Muscle of leg (tissue), 11 donors: ENCODE results near the gene NMNAT1. TPM values are rescaled to one million over a fixed set of nuclear protein-coding genes. Genes with fewer than 3 reads are reported as not detected.
A peak's percentile ranks its signal among the peaks of the same experiment; 100 is the strongest.

Experiments used
- DNase-seq: peaks from one replicate; pipeline ENCODE4 v3.0.0; 2013
- H3K27ac ChIP-seq: one replicate; pipeline ENCODE4 v1.5.1; 2013; ENCODE audit warnings: mild to moderate bottlenecking, low read length, control low read depth
- H3K27me3 ChIP-seq: one replicate; pipeline ENCODE4 v1.6.1; 2013; ENCODE audit warnings: low read length; ENCODE audit not compliant: control insufficient read depth, insufficient read depth
- H3K36me3 ChIP-seq: one replicate; pipeline ENCODE4 v1.6.1; 2013; ENCODE audit warnings: low read length; ENCODE audit not compliant: control insufficient read depth, insufficient read depth
- H3K4me1 ChIP-seq: one replicate; pipeline ENCODE4 v1.6.1; 2013; ENCODE audit warnings: low read length; ENCODE audit not compliant: control insufficient read depth, insufficient read depth
- H3K4me3 ChIP-seq: one replicate; pipeline ENCODE4 v1.5.1; 2013; ENCODE audit warnings: low read length, control low read depth
- H3K9me3 ChIP-seq: replicated peaks from 2 replicates; pipeline ENCODE4 v1.6.1; 2013; ENCODE audit warnings: low read depth, low read length; ENCODE audit not compliant: control insufficient read depth
- WGBS: methylation state at CpG from one replicate; pipeline ENCODE4 v1.1.5; 2013; ENCODE audit warnings: missing lambda C conversion rate; ENCODE audit not compliant: insufficient coverage; 5-methylcytosine and 5-hydroxymethylcytosine counted together
- polyA plus RNA-seq, 8 donors: library from polyadenylated mRNA; unstranded; fragments of 120-200 nt; gene quantifications; one replicate each; pipeline versions ENCODE4 v1.2.1 to v1.2.3, GENCODE V29; 2013; ENCODE audit warnings: inconsistent platforms in 1 of 8, low replicate concordance in 1 of 8; ENCODE audit not compliant: insufficient read length in 8 of 8, insufficient read depth in 1 of 8
- total RNA-seq: library from RNA; stranded (reverse); fragments of 120-200 nt; gene quantifications from one replicate; pipeline ENCODE4 v1.2.4, GENCODE V29; 2013

Gene NMNAT1
- total and polyA plus RNA-seq, 9 donors = 10.8 to 13.2 (median 12.4) TPM

- H3K36me3 ChIP-seq = peaks cover 2% of the 10 kb centered on the region
- peak within 1 kb of the TSS; percentile 92 for H3K4me3 ChIP-seq
- H3K9me3 ChIP-seq = no peaks in the 10 kb centered on the region
- peak within 1 kb of the TSS; percentile 96 for H3K27ac ChIP-seq
- peak; percentile 99 for DNase-seq
- peaks cover 5% of the 10 kb centered on the region for H3K4me1 ChIP-seq
- under 1% methylated on average over 60 of the region's 73 CpGs for WGBS
- H3K27me3 ChIP-seq = no peaks in the 10 kb centered on the region
Measured at GRCh38 chr1:10032590-10033358, 89.5 kb downstream of the NMNAT1 start, which contains the start of gene UBE4B. Gene UBE4B (plus strand): TSS chr1:10032958. CDS start chr1:10033671, 713 bp downstream.

DNA sequence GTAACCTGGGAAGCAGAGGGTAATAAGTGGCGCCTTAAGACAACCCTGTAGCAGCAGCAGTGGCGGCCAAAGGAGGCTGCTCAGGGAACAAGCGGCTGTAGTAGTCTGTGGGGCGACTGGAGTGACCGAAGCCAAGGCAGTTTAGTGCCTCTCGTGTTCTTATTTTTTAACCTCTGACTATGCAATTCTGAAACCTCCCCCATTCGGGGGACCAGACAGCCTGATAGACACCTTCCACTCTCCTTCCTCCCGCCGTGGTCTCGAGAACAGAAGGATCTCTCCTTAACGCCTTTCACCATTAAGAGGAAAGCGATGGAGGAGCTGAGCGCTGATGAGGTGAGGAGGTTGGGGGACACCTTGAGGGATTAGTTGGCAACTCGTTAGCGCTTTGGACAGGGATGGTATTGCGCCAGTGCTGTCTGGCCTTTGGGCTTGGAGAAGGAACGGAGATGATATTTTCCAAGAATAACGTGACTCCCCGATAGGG lies 90.1 kb downstream of the NMNAT1 start:
- H3K27ac ChIP-seq = peak overlapping the region; percentile 96
- H3K9me3 ChIP-seq = no peaks in the 10 kb centered on the region
- peaks cover 5% of the 10 kb centered on the region for H3K4me1 ChIP-seq
- WGBS = 0% methylated on average over 7 of the region's 19 CpGs
- peak overlapping the region; percentile 92 for H3K4me3 ChIP-seq
- peak; percentile 41 for DNase-seq
- H3K27me3 ChIP-seq = no peaks in the 10 kb centered on the region
- H3K36me3 ChIP-seq = peaks cover 6% of the 10 kb centered on the region

Other genes starting within 250 kb of the NMNAT1 start
- 39.3 TPM for gene CLSTN1, start 119.5 kb upstream of the NMNAT1 start, total RNA-seq
- gene CLSTN1, start 119.5 kb upstream of the NMNAT1 start, polyA plus RNA-seq = 100 to 1,000 TPM in 1 of 8 donors, 10 to 100 TPM in 7; 64.2 to 102 (median 82.9) TPM
- gene CTNNBIP1, start 33.2 kb upstream of the NMNAT1 start, total RNA-seq = 60.1 TPM
- gene CTNNBIP1, start 33.2 kb upstream of the NMNAT1 start, polyA plus RNA-seq = 10 to 100 TPM; 47.3 to 81.1 (median 58.5) TPM
- gene LZIC, start 84 bp upstream of the NMNAT1 start, total RNA-seq = 53.9 TPM
- 10 to 100 TPM; 39.1 to 54.2 (median 51.1) TPM for gene LZIC, start 84 bp upstream of the NMNAT1 start, polyA plus RNA-seq
- 5.7 TPM for gene RBP7, start 53.8 kb downstream of the NMNAT1 start, total RNA-seq
- 1 to 10 TPM; 1.9 to 5.7 (median 3.3) TPM for gene RBP7, start 53.8 kb downstream of the NMNAT1 start, polyA plus RNA-seq
- gene UBE4B, start 89.5 kb downstream of the NMNAT1 start, total RNA-seq = 27.3 TPM
- 10 to 100 TPM; 35.7 to 45.1 (median 42.1) TPM for gene UBE4B, start 89.5 kb downstream of the NMNAT1 start, polyA plus RNA-seq